GM18498 (cell line): Measurements from ENCODE around the gene KCNH1.

Experiments used
- ATAC-seq: cut with Tn5 transposase; IDR thresholded peaks from one replicate; pipeline ENCODE4 v1.9.1; 2021; ENCODE audit warnings: mild to moderate bottlenecking, moderate library complexity; ENCODE audit not compliant: unreplicated experiment

Gene KCNH1

DNA sequence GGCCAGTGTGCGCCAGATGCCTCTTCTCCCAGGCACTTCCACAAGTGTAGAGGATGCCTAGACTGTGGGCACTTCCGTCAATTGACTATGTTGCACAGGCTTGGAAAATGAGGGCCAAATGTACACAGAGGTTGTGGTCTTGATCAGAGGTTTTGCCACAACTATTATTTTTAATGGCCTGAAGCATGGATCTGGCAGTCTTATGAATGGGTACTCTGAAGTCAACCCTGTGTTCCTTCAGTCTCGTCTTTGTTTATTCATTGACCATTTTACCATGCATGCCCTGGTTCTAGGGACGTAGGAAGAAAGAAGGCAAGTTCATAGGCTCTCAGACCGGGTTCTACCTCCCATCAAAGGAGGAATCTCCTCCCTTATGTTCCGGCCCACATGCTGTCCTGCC, 476.1 kb downstream of the KCNH1 start:
- ATAC-seq = no peak

GRCh38 chr1:210655511-210655910, 478.4 kb downstream of the KCNH1 start:
- no peak for ATAC-seq

GRCh38 chr1:210654176-210654981, 479.6 kb downstream of the KCNH1 start:
- no peak for ATAC-seq

DNA sequence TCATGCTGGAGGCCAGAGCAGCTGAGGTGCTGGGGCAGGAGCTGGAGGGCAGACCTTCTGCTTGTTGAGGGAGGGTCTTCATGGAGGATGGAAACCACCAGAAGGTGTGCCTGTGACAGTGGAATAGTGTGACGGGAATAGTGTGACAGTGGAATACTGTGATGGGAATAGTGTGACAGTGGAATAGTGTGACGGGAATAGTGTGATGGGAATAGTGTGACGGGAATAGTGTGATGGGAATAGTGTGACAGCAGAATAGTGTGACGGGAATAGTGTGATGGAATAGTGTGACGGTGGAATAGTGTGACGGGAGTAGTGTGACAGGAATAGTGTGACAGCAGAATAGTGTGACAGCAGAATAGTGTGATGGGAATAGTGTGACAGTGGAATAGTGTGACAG, 480.2 kb downstream of the KCNH1 start:
- no peak for ATAC-seq

GRCh38 chr1:210652329-210652954, 481.5 kb downstream of the KCNH1 start:
- no peak for ATAC-seq

GRCh38 chr1:210650403-210650802, 483.5 kb downstream of the KCNH1 start:
- no peak for ATAC-seq

DNA sequence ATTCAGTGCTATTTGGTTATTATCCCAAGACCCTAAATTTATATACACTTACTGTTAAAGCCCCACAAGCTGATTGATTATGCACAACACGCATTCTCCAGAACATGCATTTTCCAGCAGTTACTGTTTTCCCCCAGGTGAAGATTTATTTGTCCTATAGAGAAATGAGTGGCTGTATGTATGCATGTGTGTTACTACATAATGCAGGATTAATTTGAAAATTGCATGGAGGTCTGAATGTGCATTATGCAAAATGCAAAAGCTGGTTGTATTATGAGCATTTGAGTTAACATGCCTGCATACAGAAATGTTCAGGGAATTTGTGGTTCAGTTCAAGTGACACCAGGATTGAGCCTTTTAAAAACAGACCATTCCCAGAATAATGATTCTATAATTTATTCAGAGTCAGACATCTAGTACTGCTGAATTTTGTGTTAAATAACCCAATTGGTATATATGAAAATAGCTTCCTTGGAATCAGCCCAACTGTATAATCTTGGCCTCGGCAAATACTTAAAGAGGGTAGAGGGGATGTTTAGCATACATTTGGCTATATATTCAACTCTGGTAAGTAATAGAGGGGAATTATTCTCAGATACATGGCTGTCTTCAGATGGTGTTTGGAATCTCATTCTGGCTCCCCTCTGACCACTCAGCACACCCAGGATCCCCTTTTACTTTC, 485.2 kb downstream of the KCNH1 start:
- ATAC-seq = no peak

GRCh38 chr1:210647406-210648333, 486.3 kb downstream of the KCNH1 start:
- no peak for ATAC-seq

GRCh38 chr1:210646258-210646616, 487.7 kb downstream of the KCNH1 start:
- no peak for ATAC-seq

DNA sequence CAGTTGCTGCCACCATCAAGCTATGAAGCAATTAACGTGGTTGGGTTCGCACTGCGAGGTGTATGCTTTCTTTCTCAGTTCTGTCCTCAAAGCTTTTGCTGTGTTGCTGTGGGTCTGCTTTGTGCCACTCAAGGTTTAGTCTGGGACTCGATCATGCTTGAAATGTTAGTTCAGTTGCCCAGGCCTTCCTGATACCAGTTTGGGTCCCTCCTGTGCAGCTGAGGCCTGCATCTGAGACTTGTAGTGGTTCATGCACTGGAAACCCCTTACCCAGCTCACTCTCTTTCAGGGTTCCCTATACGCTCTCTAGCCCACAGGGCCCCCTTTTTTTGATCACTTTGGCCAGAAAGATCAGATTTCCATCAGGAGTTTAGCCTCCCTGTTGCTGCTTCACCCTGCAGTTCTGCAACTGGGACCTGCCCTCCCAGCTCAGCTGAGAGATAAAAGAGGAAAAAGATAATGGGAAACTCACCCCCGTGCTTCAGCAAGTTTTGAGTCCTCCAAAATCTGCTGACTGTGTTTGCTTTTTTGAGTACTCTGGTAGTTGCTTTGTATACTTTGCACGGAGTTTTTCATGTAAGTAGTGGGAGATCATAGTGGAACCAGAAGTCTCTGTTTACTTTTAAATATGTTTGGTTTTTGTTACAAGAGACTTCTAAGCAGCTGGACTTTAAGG, 488.2 kb downstream of the KCNH1 start:
- ATAC-seq = no peak

DNA sequence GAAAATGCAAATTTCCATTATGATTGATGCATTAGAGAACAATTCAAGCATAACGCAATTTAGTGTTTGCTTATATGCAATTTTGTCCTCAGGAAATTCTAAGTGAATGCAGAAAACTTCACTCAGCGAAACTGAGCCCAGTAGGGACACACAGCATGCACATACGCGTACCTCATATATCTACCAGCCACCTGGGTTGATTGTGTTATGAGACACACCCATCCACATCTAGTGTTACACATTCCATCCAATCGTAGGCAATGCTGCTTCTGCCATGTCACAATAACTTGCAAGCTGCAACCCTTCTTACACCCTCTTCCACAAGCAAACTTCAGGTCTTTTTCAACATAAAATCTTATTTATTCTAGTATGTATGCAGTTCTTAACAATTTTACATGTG, 492.4 kb downstream of the KCNH1 start:
- ATAC-seq = no peak

DNA sequence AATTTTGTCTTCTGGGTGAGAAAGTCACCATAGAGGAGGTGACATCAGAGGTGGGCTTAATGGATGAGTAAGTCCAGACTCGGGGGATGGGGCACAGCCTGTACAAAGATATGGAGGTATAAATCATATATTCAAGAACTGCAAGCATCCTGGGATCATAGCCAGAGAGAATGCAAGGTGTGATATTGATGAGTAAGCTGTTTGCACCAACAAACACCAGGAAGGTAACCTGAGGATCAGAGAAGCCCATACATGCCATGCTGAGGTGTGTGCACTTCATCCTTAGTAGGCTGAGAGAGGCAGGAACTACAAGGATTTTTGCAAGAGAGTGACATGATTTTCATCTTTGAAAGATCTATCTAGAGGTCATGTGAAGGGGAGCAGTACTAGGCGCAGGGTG, 498.8 kb downstream of the KCNH1 start:
- no peak for ATAC-seq

DNA sequence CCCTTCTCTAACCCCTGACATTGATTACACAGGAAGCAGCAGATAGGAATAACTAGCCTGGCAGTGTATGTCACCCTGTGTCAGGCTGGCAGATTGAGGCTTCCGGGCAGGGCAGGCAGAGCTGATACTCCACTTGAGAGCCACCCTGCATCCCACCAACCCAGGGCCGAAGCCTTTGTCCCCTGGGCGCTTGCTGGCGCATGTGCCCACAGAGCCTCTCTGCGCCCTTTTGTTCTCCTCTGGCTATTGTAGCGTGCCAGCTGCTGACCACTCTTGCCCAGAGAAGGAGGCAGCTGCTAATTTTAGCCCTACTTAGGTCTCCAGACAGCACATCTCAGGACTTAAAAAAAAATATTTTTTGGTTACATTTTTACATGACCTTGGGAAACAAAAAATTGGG, 500.3 kb downstream of the KCNH1 start:
- no peak for ATAC-seq

DNA sequence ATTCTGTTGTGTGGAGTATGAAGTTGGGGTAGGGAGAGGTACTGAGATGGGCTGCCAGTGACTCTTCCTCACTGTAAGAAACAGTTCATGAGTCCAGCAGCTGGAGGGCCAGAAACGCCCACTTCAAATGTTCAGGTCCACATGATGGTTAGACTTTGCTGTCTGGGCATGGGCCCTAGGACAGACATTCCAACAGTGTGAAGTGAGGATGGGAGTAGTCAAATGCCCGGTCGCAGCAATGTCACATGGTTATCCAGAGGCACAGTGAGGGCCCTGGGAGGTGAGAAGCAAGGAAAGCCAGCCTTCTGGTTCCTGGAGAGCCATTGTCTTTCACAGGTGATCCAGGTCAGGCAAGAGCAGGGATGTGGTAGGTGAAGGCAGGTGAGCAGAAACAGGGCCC, 500.8 kb downstream of the KCNH1 start:
- ATAC-seq = no peak

DNA sequence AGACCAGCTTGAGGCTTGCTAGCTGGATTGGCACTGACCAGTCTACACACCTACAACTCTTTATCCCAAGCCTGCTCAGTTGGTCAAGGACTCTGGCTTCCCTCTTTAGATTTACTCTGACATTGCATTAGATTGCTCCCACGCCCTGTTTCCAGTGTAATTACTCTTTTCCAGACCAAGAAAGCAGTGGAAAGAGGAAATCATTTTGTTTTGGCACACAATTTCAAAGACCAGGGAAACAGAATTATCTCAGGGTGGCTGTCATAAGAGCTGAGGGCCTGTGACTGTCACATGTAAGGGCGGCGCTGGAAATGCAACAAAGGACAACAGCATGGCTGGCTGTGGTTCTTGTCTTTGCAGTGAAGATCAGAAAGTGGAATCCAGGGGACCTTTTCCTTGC, 502.5 kb downstream of the KCNH1 start:
- ATAC-seq = no peak

- ATAC-seq = no peak
Observed at GRCh38 chr1:210629276-210629675, 504.7 kb downstream of the KCNH1 start.

GRCh38 chr1:210627755-210628154, 506.2 kb downstream of the KCNH1 start:
- no peak for ATAC-seq
